HEK293 (cell line): Measurements from ENCODE around the gene SMIM17.

Experiments
- CTCF ChIA-PET: fragments of 350-600 bp; formaldehyde crosslinking; extraction: SDS; loops from one replicate; lab custom pipeline; 2021; ENCODE audit warnings: antibody characterized with exemption; lab: Yijun Ruan, JAX
- POLR2A ChIA-PET: fragments of 300-600 bp; formaldehyde crosslinking; extraction: SDS; loops from one replicate; lab custom pipeline; 2020; ENCODE audit warnings: antibody characterized with exemption, inconsistent platforms; lab: Yijun Ruan, JAX
- H3K27ac ChIP-seq: fragments of 200-500 bp; sonication (Bioruptor generic); 2 replicates; pipeline ENCODE4 v1.5.1; 2014; ENCODE audit warnings: low read depth, low read length, control low read depth, inconsistent platforms; ENCODE audit errors: extremely low read depth
- H3K36me3 ChIP-seq, 2 experiments: fragments of 200-500 bp in 1 of 2; sonication (Bioruptor generic) in 1 of 2; 1 replicate in 1 of 2; 2 replicates in 1 of 2; pipeline ENCODE4 v1.5.1; 2014 to 2017; ENCODE audit warnings: inconsistent platforms in 2 of 2, low read length in 2 of 2; ENCODE audit not compliant: control insufficient read depth in 2 of 2, insufficient read depth in 1 of 2
- H3K4me1 ChIP-seq: fragments of 200-500 bp; sonication (Bioruptor generic); 2 replicates; pipeline ENCODE4 v1.5.1; 2014; ENCODE audit warnings: mild to moderate bottlenecking, low read length, inconsistent platforms; ENCODE audit not compliant: control insufficient read depth, insufficient read depth
- H3K4me3 ChIP-seq: 2 replicates; pipeline ENCODE4 v1.5.1; 2011; ENCODE audit warnings: low read depth, mild to moderate bottlenecking, control low read depth, low read length, moderate library complexity
- H3K9me3 ChIP-seq: fragments of 200-500 bp; sonication (Bioruptor generic); 2 replicates; pipeline ENCODE4 v1.5.1; 2014; ENCODE audit warnings: low read depth, low read length, inconsistent platforms; ENCODE audit not compliant: control insufficient read depth, insufficient read depth
- EGR2 ChIP-seq: fragments of 450-650 bp; formaldehyde crosslinking; IDR thresholded peaks from 2 replicates; pipeline ENCODE4 v1.5.1; 2016; ENCODE audit warnings: low read depth, missing biosample characterization, missing genetic modification characterization
- GLIS2 ChIP-seq: fragments of 450-650 bp; formaldehyde crosslinking; IDR thresholded peaks from 2 replicates; pipeline ENCODE4 v1.5.1; 2016; ENCODE audit warnings: missing biosample characterization, missing genetic modification characterization
- TCF7L2 ChIP-seq: IDR thresholded peaks from 2 replicates; pipeline ENCODE4 v1.6.1; 2011; ENCODE audit warnings: low read depth, mild to moderate bottlenecking, inconsistent platforms, low read length, moderate library complexity, borderline replicate concordance
- TRIM28 ChIP-seq: IDR thresholded peaks from 2 replicates; pipeline ENCODE4 v1.6.1; 2011; ENCODE audit warnings: low read length, control low read depth, borderline replicate concordance
- ZBTB1 ChIP-seq: fragments of 450-650 bp; formaldehyde crosslinking; IDR thresholded peaks from 2 replicates; pipeline ENCODE4 v1.5.1; 2016; ENCODE audit warnings: missing biosample characterization, missing genetic modification characterization
- ZFP41 ChIP-seq: fragments of 450-650 bp; formaldehyde crosslinking; IDR thresholded peaks from 2 replicates; pipeline ENCODE4 v1.5.1; 2016; ENCODE audit warnings: missing biosample characterization, missing genetic modification characterization, borderline replicate concordance
- ZNF10 ChIP-seq: fragments of 450-650 bp; formaldehyde crosslinking; IDR thresholded peaks from 2 replicates; pipeline ENCODE4 v1.5.1; 2017; ENCODE audit warnings: missing biosample characterization, missing genetic modification characterization
- ZNF157 ChIP-seq: fragments of 450-650 bp; formaldehyde crosslinking; IDR thresholded peaks from 2 replicates; pipeline ENCODE4 v1.5.1; 2016; ENCODE audit warnings: missing biosample characterization, missing genetic modification characterization
- ZNF354C ChIP-seq: fragments of 450-650 bp; formaldehyde crosslinking; IDR thresholded peaks from 2 replicates; pipeline ENCODE4 v1.5.1; 2016; ENCODE audit warnings: missing biosample characterization, missing genetic modification characterization, low read depth, borderline replicate concordance
- ZNF394 ChIP-seq: fragments of 450-650 bp; formaldehyde crosslinking; IDR thresholded peaks from 2 replicates; pipeline ENCODE4 v1.5.1; 2016; ENCODE audit warnings: missing biosample characterization, missing genetic modification characterization, mild to moderate bottlenecking, moderate library complexity, borderline replicate concordance
- ZNF416 ChIP-seq: fragments of 450-650 bp; formaldehyde crosslinking; IDR thresholded peaks from 2 replicates; pipeline ENCODE4 v1.5.1; 2016; ENCODE audit warnings: missing biosample characterization, missing genetic modification characterization
- ZNF501 ChIP-seq: fragments of 450-650 bp; formaldehyde crosslinking; IDR thresholded peaks from 2 replicates; pipeline ENCODE4 v1.5.1; 2016; ENCODE audit warnings: missing biosample characterization, missing genetic modification characterization
- ZNF529 ChIP-seq: fragments of 450-650 bp; formaldehyde crosslinking; IDR thresholded peaks from 2 replicates; pipeline ENCODE4 v1.5.1; 2017; ENCODE audit warnings: missing genetic modification characterization, missing biosample characterization; ENCODE audit not compliant: insufficient replicate concordance
- ZNF561 ChIP-seq: fragments of 450-650 bp; IDR thresholded peaks from 2 replicates; pipeline ENCODE4 v1.5.1; 2018; ENCODE audit warnings: missing biosample characterization, missing genetic modification characterization, borderline replicate concordance
- ZNF596 ChIP-seq: fragments of 450-650 bp; IDR thresholded peaks from 2 replicates; pipeline ENCODE4 v1.5.0; 2018; ENCODE audit warnings: missing biosample characterization, mild to moderate bottlenecking, missing genetic modification characterization, moderate library complexity
- ZNF623 ChIP-seq: fragments of 450-650 bp; formaldehyde crosslinking; IDR thresholded peaks from 2 replicates; pipeline ENCODE4 v1.5.1; 2016; ENCODE audit warnings: missing biosample characterization, missing genetic modification characterization
- ZNF677 ChIP-seq: fragments of 450-650 bp; IDR thresholded peaks from 2 replicates; pipeline ENCODE4 v1.5.0; 2018; ENCODE audit warnings: missing biosample characterization, mild to moderate bottlenecking, missing genetic modification characterization, moderate library complexity
- ZNF701 ChIP-seq: fragments of 450-650 bp; formaldehyde crosslinking; IDR thresholded peaks from 2 replicates; pipeline ENCODE4 v1.5.1; 2016; ENCODE audit warnings: missing biosample characterization, missing genetic modification characterization
- ZNF76 ChIP-seq: fragments of 450-650 bp; formaldehyde crosslinking; IDR thresholded peaks from 2 replicates; pipeline ENCODE4; 2016; ENCODE audit warnings: low read depth, missing biosample characterization, missing genetic modification characterization, borderline replicate concordance
- ZXDB ChIP-seq: fragments of 450-650 bp; formaldehyde crosslinking; IDR thresholded peaks from 2 replicates; pipeline ENCODE4 v1.5.1; 2016; ENCODE audit warnings: missing biosample characterization, missing genetic modification characterization
- TF ChIP-seq, protein P1 (sequence below): fragments of 450-650 bp; formaldehyde crosslinking; IDR thresholded peaks from 2 replicates; pipeline ENCODE4 v1.5.1; 2016; ENCODE audit warnings: missing biosample characterization, missing genetic modification characterization, low read depth
- TF ChIP-seq, protein P2 (sequence below): fragments of 450-650 bp; formaldehyde crosslinking; IDR thresholded peaks from 2 replicates; pipeline ENCODE4 v1.5.1; 2016; ENCODE audit warnings: missing biosample characterization, missing genetic modification characterization
- TF ChIP-seq, protein P3 (sequence below): fragments of 450-650 bp; formaldehyde crosslinking; IDR thresholded peaks from 2 replicates; pipeline ENCODE4 v1.5.1; 2016; ENCODE audit warnings: missing biosample characterization, missing genetic modification characterization
- TF ChIP-seq, protein P4 (sequence below): fragments of 450-650 bp; formaldehyde crosslinking; IDR thresholded peaks from 2 replicates; pipeline ENCODE4; 2016; ENCODE audit warnings: missing biosample characterization, missing genetic modification characterization
- TF ChIP-seq, protein P5 (sequence below): fragments of 450-650 bp; formaldehyde crosslinking; IDR thresholded peaks from 2 replicates; pipeline ENCODE4 v1.5.1; 2016; ENCODE audit warnings: missing biosample characterization, missing genetic modification characterization

SMIM17 gene

DNA sequence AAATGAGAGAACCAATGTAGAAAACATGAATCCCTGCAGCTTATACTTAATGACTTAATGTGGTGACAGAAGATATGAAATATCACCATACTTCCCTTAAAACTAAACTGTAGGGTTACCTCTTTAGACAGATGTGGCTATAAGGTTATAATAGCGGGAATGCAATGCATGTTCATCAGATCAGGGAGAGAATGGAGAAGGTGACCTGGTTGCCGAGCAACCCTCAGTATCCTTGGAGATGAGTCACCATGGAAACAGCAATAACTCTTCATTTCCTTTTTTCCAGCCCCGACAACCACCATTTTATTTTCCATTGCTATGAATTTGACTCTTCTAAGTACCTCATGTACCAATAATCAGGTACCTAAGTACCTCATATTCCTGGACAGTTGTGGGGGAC, 56.6 kb downstream of the SMIM17 start:
- Histone ChIP-seq H3K4me3 (no peak overlapping the region), H3K9me3 (no peaks in the 10 kb centered on the region; the same call in 1 of the 2 replicates), H3K4me1 (no peaks in the 10 kb centered on the region), H3K27ac (no peak overlapping the region), H3K36me3 (no peaks in the 10 kb centered on the region)
- POLR2A ChIA-PET = no interaction called here
- CTCF ChIA-PET = no interaction called here
- TF ChIP-seq ZNF596 (tag by site-specific recombination) (no peak), ZNF76 (tag by site-specific recombination) (no peak), TCF7L2 (no peak), ZNF501 (no peak), GLIS2 (tag by site-specific recombination) (no peak), ZNF529 (tag by site-specific recombination) (no peak), ZNF354C (no peak), ZXDB (no peak), ZBTB1 (tag by site-specific recombination) (no peak), ZNF157 (tag by site-specific recombination) (no peak)
- TF ChIP-seq, protein P1, sequence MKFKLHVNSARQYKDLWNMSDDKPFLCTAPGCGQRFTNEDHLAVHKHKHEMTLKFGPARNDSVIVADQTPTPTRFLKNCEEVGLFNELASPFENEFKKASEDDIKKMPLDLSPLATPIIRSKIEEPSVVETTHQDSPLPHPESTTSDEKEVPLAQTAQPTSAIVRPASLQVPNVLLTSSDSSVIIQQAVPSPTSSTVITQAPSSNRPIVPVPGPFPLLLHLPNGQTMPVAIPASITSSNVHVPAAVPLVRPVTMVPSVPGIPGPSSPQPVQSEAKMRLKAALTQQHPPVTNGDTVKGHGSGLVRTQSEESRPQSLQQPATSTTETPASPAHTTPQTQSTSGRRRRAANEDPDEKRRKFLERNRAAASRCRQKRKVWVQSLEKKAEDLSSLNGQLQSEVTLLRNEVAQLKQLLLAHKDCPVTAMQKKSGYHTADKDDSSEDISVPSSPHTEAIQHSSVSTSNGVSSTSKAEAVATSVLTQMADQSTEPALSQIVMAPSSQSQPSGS (tag by site-specific recombination) = no peak

DNA sequence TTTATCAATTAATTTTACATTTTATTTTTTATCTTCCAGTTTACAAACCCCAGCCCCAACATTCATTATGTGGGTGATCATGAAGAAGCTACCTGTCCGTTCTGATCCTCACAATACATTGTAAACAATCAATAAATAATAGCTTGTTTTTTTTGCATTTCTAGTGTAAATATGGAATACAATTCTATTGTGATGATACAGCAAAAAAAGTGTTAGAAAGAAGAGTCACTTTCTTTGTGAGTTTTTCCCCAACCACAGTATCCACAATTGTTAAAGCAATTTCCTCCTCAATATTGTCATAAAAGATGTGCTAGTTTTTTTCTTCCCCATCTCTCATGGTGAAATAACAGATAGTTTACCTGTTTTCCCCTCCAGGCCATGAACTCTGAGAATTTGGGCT, 58.9 kb downstream of the SMIM17 start:
- CTCF ChIA-PET = no interaction called here
- Histone ChIP-seq H3K27ac (no peak overlapping the region), H3K36me3 (no peaks in the 10 kb centered on the region), H3K9me3 (no peaks in the 10 kb centered on the region; the same call in none of the 2 replicates), H3K4me1 (no peaks in the 10 kb centered on the region), H3K4me3 (no peak overlapping the region)
- POLR2A ChIA-PET = no interaction called here
- TF ChIP-seq ZNF623 (no peak), ZNF561 (tag by site-specific recombination) (no peak), ZNF394 (tag by site-specific recombination) (no peak), EGR2 (tag by site-specific recombination) (no peak), ZNF701 (no peak), ZNF10 (tag by site-specific recombination) (no peak), ZNF416 (tag by site-specific recombination) (no peak), ZNF677 (tag by site-specific recombination) (no peak), TRIM28 (no peak), ZFP41 (tag by site-specific recombination) (no peak)
- TF ChIP-seq, protein P2, sequence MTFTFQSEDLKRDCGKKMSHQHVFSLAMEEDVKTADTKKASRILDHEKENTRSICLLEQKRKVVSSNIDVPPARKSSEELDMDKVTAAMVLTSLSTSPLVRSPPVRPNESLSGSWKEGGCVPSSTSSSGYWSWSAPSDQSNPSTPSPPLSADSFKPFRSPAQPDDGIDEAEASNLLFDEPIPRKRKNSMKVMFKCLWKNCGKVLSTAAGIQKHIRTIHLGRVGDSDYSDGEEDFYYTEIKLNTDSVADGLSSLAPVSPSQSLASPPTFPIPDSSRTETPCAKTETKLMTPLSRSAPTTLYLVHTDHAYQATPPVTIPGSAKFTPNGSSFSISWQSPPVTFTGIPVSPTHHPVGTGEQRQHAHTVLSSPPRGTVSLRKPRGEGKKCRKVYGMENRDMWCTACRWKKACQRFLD (tag by site-specific recombination) = no peak
- TF ChIP-seq, protein P3, sequence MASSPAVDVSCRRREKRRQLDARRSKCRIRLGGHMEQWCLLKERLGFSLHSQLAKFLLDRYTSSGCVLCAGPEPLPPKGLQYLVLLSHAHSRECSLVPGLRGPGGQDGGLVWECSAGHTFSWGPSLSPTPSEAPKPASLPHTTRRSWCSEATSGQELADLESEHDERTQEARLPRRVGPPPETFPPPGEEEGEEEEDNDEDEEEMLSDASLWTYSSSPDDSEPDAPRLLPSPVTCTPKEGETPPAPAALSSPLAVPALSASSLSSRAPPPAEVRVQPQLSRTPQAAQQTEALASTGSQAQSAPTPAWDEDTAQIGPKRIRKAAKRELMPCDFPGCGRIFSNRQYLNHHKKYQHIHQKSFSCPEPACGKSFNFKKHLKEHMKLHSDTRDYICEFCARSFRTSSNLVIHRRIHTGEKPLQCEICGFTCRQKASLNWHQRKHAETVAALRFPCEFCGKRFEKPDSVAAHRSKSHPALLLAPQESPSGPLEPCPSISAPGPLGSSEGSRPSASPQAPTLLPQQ (tag by site-specific recombination) = no peak
- TF ChIP-seq, protein P4, sequence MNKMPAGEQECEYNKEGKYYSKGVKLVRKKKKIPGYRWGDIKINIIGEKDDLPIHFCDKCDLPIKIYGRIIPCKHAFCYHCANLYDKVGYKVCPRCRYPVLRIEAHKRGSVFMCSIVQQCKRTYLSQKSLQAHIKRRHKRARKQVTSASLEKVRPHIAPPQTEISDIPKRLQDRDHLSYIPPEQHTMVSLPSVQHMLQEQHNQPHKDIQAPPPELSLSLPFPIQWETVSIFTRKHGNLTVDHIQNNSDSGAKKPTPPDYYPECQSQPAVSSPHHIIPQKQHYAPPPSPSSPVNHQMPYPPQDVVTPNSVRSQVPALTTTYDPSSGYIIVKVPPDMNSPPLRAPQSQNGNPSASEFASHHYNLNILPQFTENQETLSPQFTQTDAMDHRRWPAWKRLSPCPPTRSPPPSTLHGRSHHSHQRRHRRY (tag by site-specific recombination) = no peak
- TF ChIP-seq, protein P5, sequence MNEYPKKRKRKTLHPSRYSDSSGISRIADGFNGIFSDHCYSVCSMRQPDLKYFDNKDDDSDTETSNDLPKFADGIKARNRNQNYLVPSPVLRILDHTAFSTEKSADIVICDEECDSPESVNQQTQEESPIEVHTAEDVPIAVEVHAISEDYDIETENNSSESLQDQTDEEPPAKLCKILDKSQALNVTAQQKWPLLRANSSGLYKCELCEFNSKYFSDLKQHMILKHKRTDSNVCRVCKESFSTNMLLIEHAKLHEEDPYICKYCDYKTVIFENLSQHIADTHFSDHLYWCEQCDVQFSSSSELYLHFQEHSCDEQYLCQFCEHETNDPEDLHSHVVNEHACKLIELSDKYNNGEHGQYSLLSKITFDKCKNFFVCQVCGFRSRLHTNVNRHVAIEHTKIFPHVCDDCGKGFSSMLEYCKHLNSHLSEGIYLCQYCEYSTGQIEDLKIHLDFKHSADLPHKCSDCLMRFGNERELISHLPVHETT (tag by site-specific recombination) = no peak
